A673 (cell line): Measurements from ENCODE around the gene ZFPM1.

ENCODE experiments used
- EZH2 ChIP-seq: fragments of 200-600 bp; sonication (generic); IDR thresholded peaks from 2 replicates; pipeline ENCODE4 v1.6.1; 2017; ENCODE audit warnings: borderline replicate concordance, low read depth, mild to moderate bottlenecking, mixed read lengths, antibody characterized with exemption, low read length; ENCODE audit not compliant: poor library complexity, severe bottlenecking
- TF ChIP-seq, protein P1 (sequence below): fragments of 300-800, 200-600 bp; sonication (generic); conservative IDR thresholded peaks from 2 replicates; pipeline ENCODE4 v1.5.1; 2017; ENCODE audit warnings: low read depth, mild to moderate bottlenecking, antibody characterized with exemption, low read length, moderate library complexity, mixed read lengths

DNA sequence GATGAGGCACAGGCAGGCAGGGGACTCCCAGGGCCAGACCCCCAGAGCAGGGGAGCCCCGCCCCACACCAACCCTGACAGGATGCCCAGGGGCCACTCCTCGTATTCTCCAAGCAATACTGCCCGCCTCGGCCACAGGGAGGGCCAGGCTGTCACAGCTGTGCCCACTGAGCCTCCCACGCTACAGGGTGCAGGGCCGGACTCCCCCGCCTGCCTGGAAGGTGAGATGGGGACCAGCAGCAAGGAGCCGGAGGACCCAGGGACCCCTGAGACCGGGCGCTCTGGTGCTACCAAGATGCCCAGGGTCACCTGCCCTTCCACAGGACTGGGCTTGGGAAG lies 18.8 kb upstream of the ZFPM1 start:
- TF ChIP-seq, protein P1, sequence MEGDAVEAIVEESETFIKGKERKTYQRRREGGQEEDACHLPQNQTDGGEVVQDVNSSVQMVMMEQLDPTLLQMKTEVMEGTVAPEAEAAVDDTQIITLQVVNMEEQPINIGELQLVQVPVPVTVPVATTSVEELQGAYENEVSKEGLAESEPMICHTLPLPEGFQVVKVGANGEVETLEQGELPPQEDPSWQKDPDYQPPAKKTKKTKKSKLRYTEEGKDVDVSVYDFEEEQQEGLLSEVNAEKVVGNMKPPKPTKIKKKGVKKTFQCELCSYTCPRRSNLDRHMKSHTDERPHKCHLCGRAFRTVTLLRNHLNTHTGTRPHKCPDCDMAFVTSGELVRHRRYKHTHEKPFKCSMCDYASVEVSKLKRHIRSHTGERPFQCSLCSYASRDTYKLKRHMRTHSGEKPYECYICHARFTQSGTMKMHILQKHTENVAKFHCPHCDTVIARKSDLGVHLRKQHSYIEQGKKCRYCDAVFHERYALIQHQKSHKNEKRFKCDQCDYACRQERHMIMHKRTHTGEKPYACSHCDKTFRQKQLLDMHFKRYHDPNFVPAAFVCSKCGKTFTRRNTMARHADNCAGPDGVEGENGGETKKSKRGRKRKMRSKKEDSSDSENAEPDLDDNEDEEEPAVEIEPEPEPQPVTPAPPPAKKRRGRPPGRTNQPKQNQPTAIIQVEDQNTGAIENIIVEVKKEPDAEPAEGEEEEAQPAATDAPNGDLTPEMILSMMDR, result no peak
- TF ChIP-seq EZH2, result no peak
